ENCODE measurements around the gene PCGF3. TPM values are rescaled to one million over a fixed set of nuclear protein-coding genes. Genes with fewer than 3 reads are reported as not detected.
"Not testable (repeated sequence)": the region's sequence is repeated elsewhere in the genome, so short reads cannot be mapped to it uniquely, and the experiment has no call there.

Gene PCGF3
- polyA plus RNA-seq, 1 donor, result 50.5 TPM

DNA sequence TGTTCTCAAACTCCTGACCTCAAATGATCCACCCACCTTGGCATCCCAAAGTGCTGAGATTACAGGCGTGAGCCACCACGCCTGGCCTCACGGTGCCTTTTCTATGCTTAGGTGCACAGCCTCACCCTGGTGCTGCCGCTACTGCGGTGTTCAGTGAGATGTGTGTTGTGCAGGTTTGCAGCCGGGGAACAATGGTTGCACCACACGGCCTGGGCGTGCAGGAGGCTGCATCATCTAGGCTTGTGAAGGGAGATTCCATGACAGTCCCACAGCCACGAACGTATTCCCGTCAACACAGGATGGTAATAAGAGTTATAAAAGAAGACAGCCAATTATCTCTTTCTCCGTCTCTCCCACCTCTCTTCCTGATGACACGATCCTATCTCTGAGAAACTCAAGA is 98.3 kb downstream of the PCGF3 start:
- DNase-seq, result no peak

- no peak for DNase-seq
Measured at GRCh38 chr4:804804-805203, 99.2 kb downstream of the PCGF3 start.

- DNase-seq, result not testable (repeated sequence)
Measured at GRCh38 chr4:806979-807378, 101.3 kb downstream of the PCGF3 start.

DNA sequence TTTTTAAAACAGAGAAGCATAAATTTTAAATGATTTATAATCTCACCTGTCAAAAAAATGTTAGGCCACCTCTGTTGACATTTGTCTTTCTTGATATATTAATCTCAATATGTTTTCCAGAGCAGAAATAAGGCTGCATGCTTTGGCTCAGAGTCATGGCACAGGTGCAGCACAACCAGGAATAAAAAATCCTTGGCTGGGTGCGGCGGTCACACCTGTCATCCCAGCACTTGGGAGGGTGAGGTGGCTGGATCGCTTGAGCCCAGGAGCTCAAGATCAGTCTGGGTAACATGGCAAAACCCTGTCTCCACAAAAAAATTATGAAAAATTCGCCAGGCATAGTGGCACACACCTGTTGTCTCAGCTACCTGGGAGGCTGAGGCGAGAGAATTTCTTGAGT is 102.2 kb downstream of the PCGF3 start:
- DNase-seq, result no peak

DNA sequence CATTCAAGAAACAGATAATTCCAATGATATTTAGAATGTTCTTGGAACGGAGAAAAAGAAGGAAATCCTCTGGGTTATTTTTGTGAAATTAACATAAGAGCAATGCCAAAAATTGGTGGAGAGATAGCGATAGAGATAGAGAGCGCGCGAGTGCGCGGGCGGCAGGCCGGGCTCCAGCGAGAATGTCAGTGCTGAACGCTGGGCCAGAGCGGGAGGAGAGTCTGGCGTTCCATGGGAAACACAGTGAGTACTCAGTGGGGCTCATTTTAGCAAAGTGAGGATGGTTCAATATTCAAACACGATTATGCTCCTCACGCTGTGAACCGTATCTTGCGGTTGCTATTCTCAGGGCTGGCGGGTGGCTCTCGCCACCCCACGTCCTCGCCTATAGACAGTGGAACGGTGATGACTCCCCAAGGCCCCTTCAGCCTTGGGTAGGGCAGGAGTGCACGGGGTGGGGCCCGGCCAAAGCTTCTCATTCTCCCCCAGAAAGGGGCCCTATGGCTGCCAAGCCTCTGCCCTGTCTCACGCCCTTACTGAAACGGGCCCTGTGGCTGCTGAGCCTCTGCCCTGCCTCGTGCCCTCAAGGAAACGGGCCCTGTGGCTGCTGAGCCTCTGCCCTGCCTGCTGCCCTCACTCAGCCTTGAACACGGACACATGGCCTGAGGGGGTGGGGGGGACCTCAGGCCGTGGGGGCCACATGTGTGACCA is 103.4 kb downstream of the PCGF3 start:
- DNase-seq, result no peak

GRCh38 chr4:813900-814299 is 108.3 kb downstream of the PCGF3 start:
- no peak for DNase-seq

- DNase-seq, result no peak
Measured at GRCh38 chr4:814312-814850, 108.7 kb downstream of the PCGF3 start.

DNA sequence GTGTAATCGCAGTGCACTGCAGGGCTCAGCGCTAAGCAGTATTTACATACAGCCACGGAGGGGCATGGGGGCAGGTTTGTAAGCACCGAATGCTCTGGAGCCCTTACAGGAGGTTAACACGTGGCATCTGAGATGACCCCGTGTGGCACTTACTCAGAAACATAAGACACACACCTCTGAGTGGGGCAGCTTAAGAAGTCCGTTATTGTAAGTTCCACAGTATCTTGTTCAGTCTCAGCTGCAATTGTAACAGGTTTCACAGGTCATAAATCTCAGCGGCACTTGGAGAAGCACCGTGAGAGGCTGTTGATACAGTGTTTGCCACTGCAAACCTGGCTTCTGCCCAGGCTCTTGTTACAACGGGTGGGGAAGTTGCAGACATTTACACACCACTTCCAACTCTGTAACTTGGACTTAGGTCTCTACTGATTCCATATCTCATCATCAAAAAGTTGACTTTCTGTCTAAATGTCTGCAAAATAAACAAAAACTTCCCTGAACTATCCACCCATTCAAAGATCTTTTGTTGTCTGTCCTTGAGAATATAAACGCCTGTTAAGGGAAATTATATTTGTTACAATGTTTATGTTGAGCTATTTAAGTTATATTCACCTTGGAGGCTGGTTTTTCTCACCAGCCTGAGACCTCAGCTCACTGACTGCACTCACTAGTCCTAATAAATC is 110.0 kb downstream of the PCGF3 start:
- DNase-seq, result no peak

DNA sequence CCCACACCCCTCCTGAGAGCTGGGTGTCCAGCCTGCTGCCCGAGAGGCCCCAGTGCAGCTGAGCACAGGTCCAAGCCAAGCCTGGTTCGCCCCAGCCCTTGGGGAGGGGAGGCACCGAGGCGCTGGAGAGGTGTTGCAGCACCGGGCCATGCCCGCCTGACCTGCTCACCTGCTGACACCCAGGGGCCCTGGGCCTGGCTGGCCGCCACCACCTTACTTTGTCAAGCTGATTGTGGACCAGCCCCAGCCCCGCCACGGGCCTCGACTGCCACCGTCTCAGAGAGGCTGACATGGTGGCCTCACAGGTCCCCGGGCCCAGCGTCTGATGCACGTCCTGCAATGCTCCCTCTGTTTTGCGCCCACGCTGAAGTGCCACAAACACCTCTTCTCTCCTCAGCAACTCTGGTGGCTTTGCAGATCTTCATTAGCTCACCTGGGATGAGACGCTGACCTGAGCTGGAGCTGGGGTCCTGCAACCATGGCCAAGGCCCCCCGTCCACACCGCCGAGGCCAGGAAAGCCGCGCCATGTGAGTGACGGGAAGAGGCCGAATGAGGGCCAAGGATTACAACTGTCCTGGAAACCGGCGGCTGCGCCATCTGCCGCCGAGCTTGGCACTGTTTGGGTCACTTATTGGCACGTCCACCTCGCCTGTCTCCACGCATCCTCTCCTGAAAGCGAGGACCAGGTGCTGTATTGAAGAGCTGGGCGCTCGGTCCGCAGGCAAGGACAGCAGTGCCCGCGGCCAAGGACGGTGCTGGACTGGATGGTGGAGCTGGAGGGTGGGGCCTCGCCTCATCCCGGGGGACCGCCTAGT is 112.7 kb downstream of the PCGF3 start:
- DNase-seq, result no peak

- no peak for DNase-seq
Measured at GRCh38 chr4:819401-820229, 114.0 kb downstream of the PCGF3 start.

Other genes with a start within 250 kb of the PCGF3 start
- 18.8 TPM for gene ZNF721, start 206.7 kb upstream of the PCGF3 start, polyA plus RNA-seq (ENCODE audit: insufficient read length)
- 38.3 TPM for gene PIGG, start 206.6 kb upstream of the PCGF3 start, polyA plus RNA-seq (ENCODE audit: insufficient read length)
- not detected for gene TMEM271, start 129.5 kb upstream of the PCGF3 start, polyA plus RNA-seq (ENCODE audit: insufficient read length)
- 17.0 TPM for gene PDE6B, start 80.3 kb upstream of the PCGF3 start, polyA plus RNA-seq (ENCODE audit: insufficient read length)
- 251 TPM for gene ATP5ME, start 31.6 kb upstream of the PCGF3 start, polyA plus RNA-seq (ENCODE audit: insufficient read length)
- 1,006 TPM for gene MYL5, start 31.3 kb upstream of the PCGF3 start, polyA plus RNA-seq (ENCODE audit: insufficient read length)
- 19.1 TPM for gene SLC49A3, start 16.7 kb upstream of the PCGF3 start, polyA plus RNA-seq (ENCODE audit: insufficient read length)
- 0.28 TPM for gene CPLX1, start 120.3 kb downstream of the PCGF3 start, polyA plus RNA-seq (ENCODE audit: insufficient read length)
- gene GAK, start 226.5 kb downstream of the PCGF3 start, polyA plus RNA-seq (ENCODE audit: insufficient read length), result 43.2 TPM
- 22.1 TPM for gene TMEM175, start 226.6 kb downstream of the PCGF3 start, polyA plus RNA-seq (ENCODE audit: insufficient read length)